GM23338 (cell line): ENCODE data around the gene POLG2. TPM values are rescaled to one million over a fixed set of nuclear protein-coding genes. Genes with fewer than 3 reads are reported as not detected.

Source experiments
- ATAC-seq: fragments of 200-7000 bp; cut with Tn5 transposase; 3 replicates; pipeline ENCODE4 v1.9.1; 2020
- DNase-seq: peaks from one replicate; pipeline ENCODE4 v3.0.0-alpha.2; 2015; ENCODE audit warnings: low spot score
- H2AFZ ChIP-seq: fragments of 200-600 bp; sonication (generic); 2 replicates; pipeline ENCODE4 v1.8.0; 2016; ENCODE audit warnings: antibody characterized with exemption, mild to moderate bottlenecking, moderate library complexity
- H3F3A ChIP-seq: fragments of 200-600 bp; sonication (generic); replicated peaks from 2 replicates; pipeline ENCODE4 v1.8.0; 2017; ENCODE audit warnings: antibody characterized with exemption, mixed run types, low read depth
- H3K27ac ChIP-seq: fragments of 200-600 bp; sonication (generic); 2 replicates; pipeline ENCODE4 v1.6.1; 2016; ENCODE audit warnings: low read depth
- H3K27me3 ChIP-seq: fragments of 200-600 bp; sonication (generic); 2 replicates; pipeline ENCODE4 v1.8.0; 2016; ENCODE audit warnings: mild to moderate bottlenecking, mixed run types, moderate library complexity; ENCODE audit not compliant: insufficient read depth
- H3K36me3 ChIP-seq: fragments of 200-600 bp; sonication (generic); 2 replicates; pipeline ENCODE4 v1.8.0; 2016; ENCODE audit warnings: mild to moderate bottlenecking; ENCODE audit not compliant: insufficient read depth
- H3K4me1 ChIP-seq: fragments of 200-600 bp; sonication (generic); 2 replicates; pipeline ENCODE4 v1.8.0; 2016; ENCODE audit warnings: mild to moderate bottlenecking, moderate library complexity; ENCODE audit not compliant: insufficient read depth
- H3K4me2 ChIP-seq: fragments of 200-600 bp; sonication (generic); 2 replicates; pipeline ENCODE4 v1.7.1; 2017; ENCODE audit warnings: mixed run types
- H3K4me3 ChIP-seq: fragments of 200-600 bp; sonication (generic); 2 replicates; pipeline ENCODE4 v1.6.1; 2016; ENCODE audit warnings: mixed run types
- H3K79me2 ChIP-seq: fragments of 200-600 bp; sonication (generic); replicated peaks from 2 replicates; pipeline ENCODE4 v1.8.0; 2017; ENCODE audit warnings: mild to moderate bottlenecking; ENCODE audit not compliant: insufficient read depth
- H3K9me2 ChIP-seq: fragments of 200-600 bp; sonication (generic); 2 replicates; pipeline ENCODE4 v1.8.0; 2017; ENCODE audit not compliant: insufficient read depth
- H4K20me1 ChIP-seq: fragments of 200-600 bp; sonication (generic); replicated peaks from 2 replicates; pipeline ENCODE4 v1.8.0; 2017; ENCODE audit warnings: mild to moderate bottlenecking; ENCODE audit not compliant: insufficient read depth
- H3K27ac Mint-ChIP-seq: 2 replicates; pipeline ENCODE4 v1.8.0; 2020; ENCODE audit warnings: inconsistent platforms, mild to moderate bottlenecking, moderate library complexity, mixed read lengths
- H3K27me3 Mint-ChIP-seq: 3 replicates; pipeline ENCODE4 v1.8.0; 2022; ENCODE audit warnings: low read depth, mild to moderate bottlenecking, moderate library complexity, mixed read lengths, inconsistent platforms; ENCODE audit not compliant: insufficient read depth, poor library complexity
- H3K36me3 Mint-ChIP-seq: 3 replicates; pipeline ENCODE4 v1.8.0; 2021; ENCODE audit warnings: low read depth, mild to moderate bottlenecking, inconsistent platforms, moderate library complexity, mixed read lengths
- H3K4me1 Mint-ChIP-seq: 3 replicates; pipeline ENCODE4 v1.8.0; 2020; ENCODE audit warnings: mild to moderate bottlenecking, inconsistent platforms, mixed read lengths
- H3K4me3 Mint-ChIP-seq: 3 replicates; pipeline ENCODE4 v1.8.0; 2021; ENCODE audit warnings: moderate library complexity, mild to moderate bottlenecking, inconsistent platforms, mixed read lengths
- H3K9me3 Mint-ChIP-seq: 3 replicates; pipeline ENCODE4 v1.8.0; 2020; ENCODE audit warnings: moderate library complexity, mild to moderate bottlenecking, inconsistent platforms, mixed read lengths
- CREB1 ChIP-seq: fragments of 250-450 bp; sonication (Bioruptor Pico); IDR thresholded peaks from 2 replicates; pipeline ENCODE4 v1.5.0; 2020; ENCODE audit warnings: low read depth, mild to moderate bottlenecking, moderate library complexity
- CTCF ChIP-seq, 2 experiments: fragments of 200-600 bp in 1 of 2; sonication (generic) in 1 of 2; conservative IDR thresholded peaks; 2 replicates each; pipeline versions ENCODE4 v1.5.1 to v1.6.1; 2016 to 2017; ENCODE audit warnings: antibody characterized with exemption in 2 of 2, low read depth in 2 of 2, mild to moderate bottlenecking in 2 of 2, moderate library complexity in 1 of 2
- ETS1 ChIP-seq: IDR thresholded peaks from 2 replicates; pipeline ENCODE4 v1.6.1; 2016; ENCODE audit warnings: antibody characterized with exemption
- EZH2 ChIP-seq: fragments of 200-600 bp; sonication (generic); IDR thresholded peaks from one replicate; pipeline ENCODE4 v1.8.0; 2017; ENCODE audit warnings: antibody characterized with exemption, mild to moderate bottlenecking, low read depth; ENCODE audit not compliant: unreplicated experiment
- EZH2phosphoT487 ChIP-seq: fragments of 200-600 bp; sonication (generic); IDR thresholded peaks from one replicate; pipeline ENCODE4 v1.8.1; 2018; ENCODE audit warnings: antibody characterized with exemption; ENCODE audit not compliant: unreplicated experiment
- JUNB ChIP-seq: IDR thresholded peaks from one replicate; pipeline ENCODE4 v1.6.1; 2016; ENCODE audit warnings: antibody characterized with exemption; ENCODE audit not compliant: unreplicated experiment
- NANOG ChIP-seq: IDR thresholded peaks from 2 replicates; pipeline ENCODE4 v1.6.1; 2016; ENCODE audit warnings: antibody characterized with exemption, borderline replicate concordance
- POLR2AphosphoS5 ChIP-seq: IDR thresholded peaks from 2 replicates; pipeline ENCODE4 v1.6.1; 2016; ENCODE audit warnings: antibody characterized with exemption, low read depth
- REST ChIP-seq: IDR thresholded peaks from one replicate; pipeline ENCODE4 v1.6.1; 2018; ENCODE audit warnings: antibody characterized with exemption; ENCODE audit not compliant: unreplicated experiment
- STAT1 ChIP-seq: IDR thresholded peaks from one replicate; pipeline ENCODE4 v1.6.1; 2016; ENCODE audit warnings: antibody characterized with exemption; ENCODE audit not compliant: unreplicated experiment
- ZNF114 ChIP-seq: fragments of 250-450 bp; sonication (Bioruptor Pico); IDR thresholded peaks from 2 replicates; pipeline ENCODE4 v1.5.0; 2020; ENCODE audit warnings: mild to moderate bottlenecking, moderate library complexity
- ZNF331 ChIP-seq: fragments of 250-450 bp; sonication (Bioruptor Pico); IDR thresholded peaks from 2 replicates; pipeline ENCODE4 v1.5.0; 2020; ENCODE audit warnings: low read depth, mild to moderate bottlenecking, moderate library complexity
- ZNF462 ChIP-seq: fragments of 250-450 bp; sonication (Bioruptor Pico); IDR thresholded peaks from 2 replicates; pipeline ENCODE4 v1.5.0; 2020; ENCODE audit warnings: mild to moderate bottlenecking, moderate library complexity
- polyA plus RNA-seq: library from polyadenylated mRNA; unstranded; fragments of >200 nt; fragmentation: Nextera tagmentation; extraction: Ambion mirVana; gene quantifications from 2 replicates; pipeline ENCODE4 v1.2.1, GENCODE V29; 2016
- total RNA-seq: library from RNA; depleted of rRNA; stranded (reverse); fragments of >200 nt; shearing (Covaris generic); gene quantifications from 2 replicates; pipeline ENCODE4 v1.2.3, GENCODE V29; 2014

Gene POLG2
- total and polyA plus RNA-seq, 2 experiments from 2014 or later: 20.2 to 28.0 TPM

GRCh38 chr17:64472564-64472963 lies 24.3 kb downstream of the POLG2 start:
- Histone ChIP-seq H3K4me3 (no peak overlapping the region), H3K4me1 (peaks cover 5% of the 10 kb centered on the region), H3F3A (no peaks in the 10 kb centered on the region), H3K9me2 (no peaks in the 10 kb centered on the region), H3K36me3 (peaks cover 5% of the 10 kb centered on the region), H3K27ac (no peak overlapping the region), H3K4me2 (no peak overlapping the region), H3K27me3 (no peaks in the 10 kb centered on the region), H3K79me2 (no peaks in the 10 kb centered on the region), H4K20me1 (no peaks in the 10 kb centered on the region), H2AFZ (no peak overlapping the region)
- DNase-seq (no peak), ATAC-seq (no peak)
- no peaks in the 10 kb centered on the region for H3K9me3 Mint-ChIP-seq
- peaks cover 4% of the 10 kb centered on the region for H3K27me3 Mint-ChIP-seq
- peaks cover 9% of the 10 kb centered on the region; the same call in 2 of the 3 replicates for H3K36me3 Mint-ChIP-seq
- TF ChIP-seq EZH2phosphoT487: no peak
- TF ChIP-seq ZNF114 (CRISPR knock-in tag): no peak
- TF ChIP-seq ZNF462: no peak
- no peak for TF ChIP-seq ETS1
- TF ChIP-seq CTCF (conservative IDR thresholded peaks at IDR 0.05; ENCODE audit: low read depth in 2 of 2): no peak
- TF ChIP-seq CREB1 (CRISPR knock-in tag): no peak
- TF ChIP-seq STAT1: no peak
- no peak for TF ChIP-seq NANOG
- no peak for TF ChIP-seq JUNB
- TF ChIP-seq EZH2: no peak
- TF ChIP-seq ZNF331 (CRISPR knock-in tag): no peak
- no peak for TF ChIP-seq POLR2AphosphoS5
- TF ChIP-seq REST: no peak
- H3K4me1 Mint-ChIP-seq: peaks cover 13% of the 10 kb centered on the region
- H3K27ac Mint-ChIP-seq: no peak overlapping the region
- H3K4me3 Mint-ChIP-seq: no peak overlapping the region
